NCI-H1436 treated with DMSO at 0.1 percent for 48 hours (cell line): ENCODE results near the gene PSMA6.
"Not testable (repeated sequence)": the region's sequence is repeated elsewhere in the genome, so short reads cannot be mapped to it uniquely, and the experiment has no call there.

Source experiments
- DNase-seq: peaks from one replicate; lab custom pipeline; 2025; lab: John Stamatoyannopoulos, UW

Gene PSMA6

GRCh38 chr14:35292051-35292769, at the start of gene PSMA6:
Gene PSMA6, plus strand, starts transcription at chr14:35292382. Its CDS starts 95 bp downstream, at chr14:35292477.
- DNase-seq: peak; percentile 92

- DNase-seq: no peak
Measured at GRCh38 chr14:35242599-35243311, 49.4 kb upstream of the PSMA6 start.

GRCh38 chr14:35243956-35244355, 48.2 kb upstream of the PSMA6 start:
- DNase-seq: no peak

GRCh38 chr14:35244542-35244941, 47.6 kb upstream of the PSMA6 start:
- DNase-seq: no peak

- no peak for DNase-seq
Measured at GRCh38 chr14:35245051-35245450, 47.1 kb upstream of the PSMA6 start.

GRCh38 chr14:35247777-35248475, 44.3 kb upstream of the PSMA6 start:
- no peak for DNase-seq

- no peak for DNase-seq
Measured at GRCh38 chr14:35248476-35248788, 43.8 kb upstream of the PSMA6 start.

- DNase-seq: no peak
Measured at GRCh38 chr14:35250319-35250718, 41.9 kb upstream of the PSMA6 start.

- no peak for DNase-seq
Measured at GRCh38 chr14:35252451-35252868, 39.7 kb upstream of the PSMA6 start.

- DNase-seq: not testable (repeated sequence)
Measured at GRCh38 chr14:35253056-35253455, 39.1 kb upstream of the PSMA6 start.

- DNase-seq: not testable (repeated sequence)
Measured at GRCh38 chr14:35254034-35254622, 38.1 kb upstream of the PSMA6 start.

GRCh38 chr14:35254736-35255135, 37.4 kb upstream of the PSMA6 start:
- DNase-seq: no peak

GRCh38 chr14:35255711-35256110, 36.5 kb upstream of the PSMA6 start:
- no peak for DNase-seq

GRCh38 chr14:35257809-35258208, 34.4 kb upstream of the PSMA6 start:
- DNase-seq: no peak

- DNase-seq: no peak
Measured at GRCh38 chr14:35258420-35258819, 33.8 kb upstream of the PSMA6 start.

- DNase-seq: no peak
Measured at GRCh38 chr14:35261774-35262173, 30.4 kb upstream of the PSMA6 start.

- DNase-seq: no peak
Measured at GRCh38 chr14:35262436-35262835, 29.7 kb upstream of the PSMA6 start.

GRCh38 chr14:35268946-35269345, 23.2 kb upstream of the PSMA6 start:
- no peak for DNase-seq

GRCh38 chr14:35274805-35275204, 17.4 kb upstream of the PSMA6 start:
- DNase-seq: no peak

- no peak for DNase-seq
Measured at GRCh38 chr14:35277179-35277578, 15.0 kb upstream of the PSMA6 start.

- no peak for DNase-seq
Measured at GRCh38 chr14:35279369-35279768, 12.8 kb upstream of the PSMA6 start.

- no peak for DNase-seq
Measured at GRCh38 chr14:35281341-35281740, 10.8 kb upstream of the PSMA6 start.

GRCh38 chr14:35284506-35284905, 7.7 kb upstream of the PSMA6 start:
- DNase-seq: no peak
